Osteoblast (primary cell): ENCODE measurements around the gene BSN. TPM values are rescaled to one million over a fixed set of nuclear protein-coding genes. Genes with fewer than 3 reads are reported as not detected.
A peak's percentile ranks its signal among the peaks of the same experiment; 100 is the strongest.

ENCODE experiments used
- DNase-seq: peaks from one replicate; pipeline ENCODE4 v3.0.0; 2011; ENCODE audit warnings: low spot score, mixed read lengths; ENCODE audit not compliant: insufficient read length; ENCODE audit errors: missing footprints
- H2AFZ ChIP-seq: 2 replicates; pipeline ENCODE4 v1.6.0; 2011; ENCODE audit warnings: mild to moderate bottlenecking, low read length
- H3K27ac ChIP-seq: 2 replicates; pipeline ENCODE4 v1.5.1; 2011; ENCODE audit warnings: mild to moderate bottlenecking, low read depth, low read length, moderate library complexity
- H3K27me3 ChIP-seq: 2 replicates; pipeline ENCODE4 v1.6.0; 2012; ENCODE audit warnings: mild to moderate bottlenecking, control low read depth, inconsistent platforms, low read length, moderate library complexity; ENCODE audit not compliant: insufficient read depth
- H3K36me3 ChIP-seq: 2 replicates; pipeline ENCODE4 v1.5.1; 2011; ENCODE audit warnings: mild to moderate bottlenecking, low read length, control low read depth, moderate library complexity; ENCODE audit not compliant: insufficient read depth
- H3K4me1 ChIP-seq: 2 replicates; pipeline ENCODE4 v1.5.1; 2011; ENCODE audit warnings: mild to moderate bottlenecking, low read length, control low read depth, moderate library complexity; ENCODE audit not compliant: insufficient read depth
- H3K4me2 ChIP-seq: 2 replicates; pipeline ENCODE4 v1.6.0; 2011; ENCODE audit warnings: mild to moderate bottlenecking, low read length; ENCODE audit not compliant: insufficient read depth
- H3K4me3 ChIP-seq: fragments of 200-600 bp; sonication (generic); 3 replicates; pipeline ENCODE4 v1.5.1; 2012; ENCODE audit warnings: mild to moderate bottlenecking, low read length, inconsistent platforms; ENCODE audit not compliant: insufficient read depth
- H3K79me2 ChIP-seq: 2 replicates; pipeline ENCODE4 v1.6.0; 2012; ENCODE audit warnings: mild to moderate bottlenecking, low read length, control low read depth, inconsistent platforms; ENCODE audit not compliant: insufficient read depth
- H3K9me3 ChIP-seq: 2 replicates; pipeline ENCODE4 v1.5.1; 2011; ENCODE audit warnings: low read depth, low read length, control low read depth
- H4K20me1 ChIP-seq: 2 replicates; pipeline ENCODE4 v1.6.0; 2012; ENCODE audit warnings: mild to moderate bottlenecking, low read length, control low read depth; ENCODE audit not compliant: insufficient read depth
- CTCF ChIP-seq: IDR thresholded peaks from 2 replicates; pipeline ENCODE4 v1.5.1; 2011; ENCODE audit warnings: mild to moderate bottlenecking, low read depth, low read length, moderate library complexity; ENCODE audit errors: extremely low read depth
- total RNA-seq: library from RNA; depleted of rRNA; stranded (reverse); fragments of >200 nt; gene quantifications from 2 replicates; pipeline ENCODE4 v1.2.3, GENCODE V29; 2012

The BSN gene
- total RNA-seq, 1 donor: under 0.01 TPM

- DNase-seq: no peak
- Histone ChIP-seq H3K36me3 (peaks cover 10% of the 10 kb centered on the region), H3K9me3 (no peaks in the 10 kb centered on the region), H2AFZ (no peak overlapping the region), H3K27ac (no peak overlapping the region), H3K27me3 (no peaks in the 10 kb centered on the region), H3K79me2 (no peaks in the 10 kb centered on the region), H3K4me1 (peaks cover 10% of the 10 kb centered on the region), H4K20me1 (no peaks in the 10 kb centered on the region), H3K4me2 (no peak overlapping the region), H3K4me3 (no peak overlapping the region)
- TF ChIP-seq CTCF: no peak
Measured at GRCh38 chr3:49533031-49533430, 21.2 kb upstream of the BSN start.

GRCh38 chr3:49533786-49534519 lies 20.3 kb upstream of the BSN start:
- no peak overlapping the region for H3K4me2 ChIP-seq
- peaks cover 10% of the 10 kb centered on the region for H3K36me3 ChIP-seq
- no peaks in the 10 kb centered on the region for H3K9me3 ChIP-seq
- DNase-seq: peak; percentile 57
- H3K79me2 ChIP-seq: no peaks in the 10 kb centered on the region
- H3K27ac ChIP-seq: no peak overlapping the region
- H3K27me3 ChIP-seq: no peaks in the 10 kb centered on the region
- H4K20me1 ChIP-seq: no peaks in the 10 kb centered on the region
- peaks cover 10% of the 10 kb centered on the region for H3K4me1 ChIP-seq
- H2AFZ ChIP-seq: no peak overlapping the region
- no peak overlapping the region for H3K4me3 ChIP-seq
- TF ChIP-seq CTCF: no peak

- no peak for TF ChIP-seq CTCF
- H3K4me2 ChIP-seq: no peak overlapping the region
- H2AFZ ChIP-seq: no peak overlapping the region
Measured at GRCh38 chr3:49534581-49535441, 19.5 kb upstream of the BSN start.

More at GRCh38 chr3:49534581-49535441, 19.5 kb upstream of the BSN start:
- H3K4me1 ChIP-seq: peaks cover 10% of the 10 kb centered on the region
- H3K27me3 ChIP-seq: no peaks in the 10 kb centered on the region
- no peaks in the 10 kb centered on the region for H3K79me2 ChIP-seq
- no peak overlapping the region for H3K4me3 ChIP-seq
- peak; percentile 57 for DNase-seq
- H3K36me3 ChIP-seq: peaks cover 10% of the 10 kb centered on the region
- H4K20me1 ChIP-seq: no peaks in the 10 kb centered on the region
- H3K27ac ChIP-seq: no peak overlapping the region
- H3K9me3 ChIP-seq: no peaks in the 10 kb centered on the region
